WTC11 (cell line): ENCODE measurements around the gene PRR23E. TPM values are rescaled to one million over a fixed set of nuclear protein-coding genes. Genes with fewer than 3 reads are reported as not detected.

Experiments used
- ATAC-seq: fragments of 200-7000 bp; cut with Tn5 transposase; 2 replicates; pipeline ENCODE4 v1.10.0; 2021; ENCODE audit warnings: mild to moderate bottlenecking, moderate library complexity
- CTCF ChIA-PET: fragments of 300-600 bp; sonication (Branson Sonifier 250); formaldehyde crosslinking; loops from one replicate; lab custom pipeline; 2021; ENCODE audit warnings: antibody characterized with exemption; lab: Charles Lee
- POLR2A ChIA-PET: fragments of 350-600 bp; sonication (Branson Sonifier 250); formaldehyde crosslinking; loops from one replicate; lab custom pipeline; 2021; ENCODE audit warnings: antibody characterized with exemption; lab: Charles Lee
- DNase-seq: peaks from one replicate; pipeline ENCODE4 v3.0.0; 2021; ENCODE audit warnings: low spot score
- H3K27ac Mint-ChIP-seq: 2 replicates; pipeline ENCODE4 v1.8.0; 2021; ENCODE audit warnings: mixed read lengths
- H3K27me3 Mint-ChIP-seq: 2 replicates; pipeline ENCODE4 v1.8.0; 2021; ENCODE audit warnings: low read depth, mild to moderate bottlenecking, moderate library complexity, mixed read lengths
- H3K36me3 Mint-ChIP-seq: 2 replicates; pipeline ENCODE4 v1.8.0; 2021; ENCODE audit warnings: mixed read lengths
- H3K4me1 Mint-ChIP-seq: 2 replicates; pipeline ENCODE4 v1.8.0; 2022; ENCODE audit warnings: mixed read lengths
- H3K4me3 Mint-ChIP-seq: 2 replicates; pipeline ENCODE4 v1.8.0; 2021; ENCODE audit warnings: mild to moderate bottlenecking, moderate library complexity, mixed read lengths
- H3K9me3 Mint-ChIP-seq: 2 replicates; pipeline ENCODE4 v1.8.0; 2021; ENCODE audit warnings: mixed read lengths
- ATF1 ChIP-seq: sonication (generic); formaldehyde crosslinking; IDR thresholded peaks from 2 replicates; pipeline ENCODE4 v1.8.1; 2023; ENCODE audit warnings: mild to moderate bottlenecking, moderate library complexity, missing genetic modification reagents
- E2F1 ChIP-seq: sonication (generic); formaldehyde crosslinking; IDR thresholded peaks from 2 replicates; pipeline ENCODE4 v1.8.0; 2022; ENCODE audit warnings: mild to moderate bottlenecking, missing genetic modification reagents
- E2F4 ChIP-seq: sonication (generic); formaldehyde crosslinking; IDR thresholded peaks from 2 replicates; pipeline ENCODE4 v1.8.1; 2022; ENCODE audit warnings: low read depth, mild to moderate bottlenecking, moderate library complexity, missing genetic modification reagents, borderline replicate concordance
- FOXJ3 ChIP-seq: sonication (generic); formaldehyde crosslinking; IDR thresholded peaks from 2 replicates; pipeline ENCODE4 v1.9.0; 2021; ENCODE audit warnings: missing genetic modification reagents, mild to moderate bottlenecking, borderline replicate concordance
- IRF2 ChIP-seq: sonication (generic); formaldehyde crosslinking; IDR thresholded peaks from 2 replicates; pipeline ENCODE4 v1.8.0; 2022; ENCODE audit warnings: low read depth, missing genetic modification reagents, borderline replicate concordance
- JUN ChIP-seq: sonication (generic); formaldehyde crosslinking; IDR thresholded peaks from 2 replicates; pipeline ENCODE4 v1.8.0; 2023; ENCODE audit warnings: mild to moderate bottlenecking, missing genetic modification reagents
- NR1H2 ChIP-seq: sonication (generic); formaldehyde crosslinking; IDR thresholded peaks from 2 replicates; pipeline ENCODE4 v1.9.0; 2021; ENCODE audit warnings: mild to moderate bottlenecking, moderate library complexity, missing genetic modification reagents
- NR3C1 ChIP-seq: sonication (generic); formaldehyde crosslinking; conservative IDR thresholded peaks from 2 replicates; pipeline ENCODE4 v1.8.1; 2023; ENCODE audit warnings: low read depth, mild to moderate bottlenecking, missing genetic modification reagents
- PRDM15 ChIP-seq: sonication (generic); formaldehyde crosslinking; IDR thresholded peaks from 2 replicates; pipeline ENCODE4 v1.8.0; 2022; ENCODE audit warnings: missing genetic modification reagents
- PREB ChIP-seq: sonication (generic); formaldehyde crosslinking; IDR thresholded peaks from 2 replicates; pipeline ENCODE4 v1.8.1; 2022; ENCODE audit warnings: mild to moderate bottlenecking, missing genetic modification reagents, moderate library complexity, borderline replicate concordance
- PRRX2 ChIP-seq: fragments of 250-450 bp; sonication (Bioruptor Pico); IDR thresholded peaks from 2 replicates; pipeline ENCODE4 v1.8.0; 2021; ENCODE audit warnings: mild to moderate bottlenecking
- TEAD1 ChIP-seq: sonication (generic); formaldehyde crosslinking; IDR thresholded peaks from 2 replicates; pipeline ENCODE4 v1.8.0; 2022; ENCODE audit warnings: mild to moderate bottlenecking, missing genetic modification reagents
- TP53 ChIP-seq: sonication (generic); formaldehyde crosslinking; IDR thresholded peaks from 2 replicates; pipeline ENCODE4 v1.8.1; 2023; ENCODE audit warnings: mild to moderate bottlenecking, missing genetic modification reagents
- ZMAT4 ChIP-seq: fragments of 250-450 bp; sonication (Bioruptor Pico); IDR thresholded peaks from 2 replicates; pipeline ENCODE4 v1.9.0; 2021; ENCODE audit warnings: mild to moderate bottlenecking
- ZNF396 ChIP-seq: fragments of 250-450 bp; sonication (Bioruptor Pico); IDR thresholded peaks from 2 replicates; pipeline ENCODE4 v1.8.0; 2021; ENCODE audit warnings: mild to moderate bottlenecking, moderate library complexity, borderline replicate concordance
- ZNF423 ChIP-seq: fragments of 250-450 bp; sonication (Bioruptor Pico); IDR thresholded peaks from 2 replicates; pipeline ENCODE4 v2.1.2; 2022; ENCODE audit warnings: mild to moderate bottlenecking, moderate library complexity
- ZNF532 ChIP-seq: fragments of 250-450 bp; sonication (Bioruptor Pico); IDR thresholded peaks from 2 replicates; pipeline ENCODE4 v1.9.0; 2021; ENCODE audit warnings: mild to moderate bottlenecking, borderline replicate concordance
- total RNA-seq: library from RNA; stranded (reverse); gene quantifications from 3 replicates; pipeline ENCODE4 v1.2.3, GENCODE V29; 2021

Gene PRR23E
- total RNA-seq, 1 experiment from 2014 or later = not detected

- H3K4me3 Mint-ChIP-seq = no peak overlapping the region
- ChIA-PET POLR2A (no interaction called here), CTCF (no interaction called here)
- ATAC-seq = no peak
- no peak for DNase-seq
- peaks cover 6% of the 10 kb centered on the region for H3K4me1 Mint-ChIP-seq
- H3K36me3 Mint-ChIP-seq = no peaks in the 10 kb centered on the region
- H3K9me3 Mint-ChIP-seq = no peaks in the 10 kb centered on the region
- H3K27me3 Mint-ChIP-seq = no peaks in the 10 kb centered on the region; the same call in 1 of the 2 replicates
- H3K27ac Mint-ChIP-seq = no peak overlapping the region
- TF ChIP-seq ATF1 (CRISPR knock-in tag) (no peak), FOXJ3 (CRISPR knock-in tag) (no peak), NR3C1 (CRISPR knock-in tag) (no peak), ZNF396 (CRISPR knock-in tag) (no peak), IRF2 (no peak), TP53 (CRISPR knock-in tag) (no peak), PRRX2 (CRISPR knock-in tag) (no peak)
- TF ChIP-seq, all 79 proteins: peak for 0
Observed at GRCh38 chr3:127214975-127215374, 22.0 kb downstream of the PRR23E start.

- DNase-seq = no peak
- H3K27me3 Mint-ChIP-seq = no peaks in the 10 kb centered on the region; the same call in 1 of the 2 replicates
- H3K27ac Mint-ChIP-seq = no peak overlapping the region
- ChIA-PET CTCF (no interaction called here), POLR2A (no interaction called here)
- H3K4me3 Mint-ChIP-seq = no peak overlapping the region
- TF ChIP-seq NR1H2 (CRISPR knock-in tag) (no peak), PRDM15 (CRISPR knock-in tag) (no peak), JUN (CRISPR knock-in tag) (no peak), ZNF396 (CRISPR knock-in tag) (no peak), TEAD1 (no peak), E2F1 (CRISPR knock-in tag) (no peak), FOXJ3 (CRISPR knock-in tag) (no peak)
- no peak for ATAC-seq
- peaks cover 7% of the 10 kb centered on the region; the same call in 1 of the 2 replicates for H3K4me1 Mint-ChIP-seq
- no peaks in the 10 kb centered on the region for H3K9me3 Mint-ChIP-seq
- no peaks in the 10 kb centered on the region for H3K36me3 Mint-ChIP-seq
Observed at GRCh38 chr3:127215714-127216414, 22.9 kb downstream of the PRR23E start.

GRCh38 chr3:127216415-127217261 lies 23.7 kb downstream of the PRR23E start:
- Mint-ChIP-seq H3K4me3 (no peak overlapping the region), H3K27me3 (no peaks in the 10 kb centered on the region; the same call in 1 of the 2 replicates), H3K4me1 (peaks cover 7% of the 10 kb centered on the region; the same call in 1 of the 2 replicates), H3K9me3 (no peaks in the 10 kb centered on the region), H3K36me3 (no peaks in the 10 kb centered on the region), H3K27ac (no peak overlapping the region)
- POLR2A ChIA-PET = no interaction called here
- CTCF ChIA-PET = no interaction called here
- ATAC-seq = no peak
- no peak for DNase-seq
- TF ChIP-seq ZNF423 (CRISPR knock-in tag) (no peak), FOXJ3 (CRISPR knock-in tag) (no peak), E2F4 (no peak), ZNF532 (CRISPR knock-in tag) (no peak), ZMAT4 (no peak), PREB (CRISPR knock-in tag) (no peak)
